Thyroid gland (tissue), 4 donors: ENCODE data around the gene JADE3.

Experiments used
- POLR2A ChIP-seq, 2 donors: fragments of 450-650 bp; IDR thresholded peaks; one replicate each; pipeline ENCODE4 v1.6.1; 2017; ENCODE audit warnings: antibody characterized with exemption in 2 of 2, mild to moderate bottlenecking in 2 of 2, moderate library complexity in 1 of 2
- TF ChIP-seq, protein P1 (sequence below), 6 experiments: fragments of 200-600 bp in 3 of 6; fragments of 450-650 bp in 3 of 6; sonication (generic) in 3 of 6; IDR thresholded peaks; one replicate each; pipeline ENCODE4 v1.5.1; 2016 to 2019; ENCODE audit warnings: antibody characterized with exemption in 6 of 6, mild to moderate bottlenecking in 2 of 6, inconsistent platforms in 1 of 6, moderate library complexity in 1 of 6

DNA sequence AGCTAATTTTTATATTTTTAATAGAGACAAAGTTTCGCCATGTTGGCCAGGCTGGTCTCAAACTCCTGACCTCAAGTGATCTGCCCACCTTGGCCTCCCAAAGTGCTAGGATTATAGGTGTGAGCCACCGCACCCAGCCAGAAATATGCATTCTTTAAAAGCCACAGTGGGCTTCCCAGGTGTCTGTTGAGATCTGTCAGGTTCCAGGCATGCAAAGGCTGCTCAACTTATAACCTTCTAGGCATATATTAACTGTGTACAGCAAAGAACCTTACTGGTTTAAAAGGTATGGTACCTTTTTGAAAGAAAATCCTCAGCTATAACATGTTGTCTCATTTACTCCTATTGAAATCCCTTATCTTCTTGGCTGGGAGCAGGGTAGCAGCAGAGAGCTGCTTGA is 42.5 kb downstream of the JADE3 start:
- TF ChIP-seq, protein P1, sequence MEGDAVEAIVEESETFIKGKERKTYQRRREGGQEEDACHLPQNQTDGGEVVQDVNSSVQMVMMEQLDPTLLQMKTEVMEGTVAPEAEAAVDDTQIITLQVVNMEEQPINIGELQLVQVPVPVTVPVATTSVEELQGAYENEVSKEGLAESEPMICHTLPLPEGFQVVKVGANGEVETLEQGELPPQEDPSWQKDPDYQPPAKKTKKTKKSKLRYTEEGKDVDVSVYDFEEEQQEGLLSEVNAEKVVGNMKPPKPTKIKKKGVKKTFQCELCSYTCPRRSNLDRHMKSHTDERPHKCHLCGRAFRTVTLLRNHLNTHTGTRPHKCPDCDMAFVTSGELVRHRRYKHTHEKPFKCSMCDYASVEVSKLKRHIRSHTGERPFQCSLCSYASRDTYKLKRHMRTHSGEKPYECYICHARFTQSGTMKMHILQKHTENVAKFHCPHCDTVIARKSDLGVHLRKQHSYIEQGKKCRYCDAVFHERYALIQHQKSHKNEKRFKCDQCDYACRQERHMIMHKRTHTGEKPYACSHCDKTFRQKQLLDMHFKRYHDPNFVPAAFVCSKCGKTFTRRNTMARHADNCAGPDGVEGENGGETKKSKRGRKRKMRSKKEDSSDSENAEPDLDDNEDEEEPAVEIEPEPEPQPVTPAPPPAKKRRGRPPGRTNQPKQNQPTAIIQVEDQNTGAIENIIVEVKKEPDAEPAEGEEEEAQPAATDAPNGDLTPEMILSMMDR (IDR thresholded peaks at IDR 0.05) = no peak
- no peak for TF ChIP-seq POLR2A (IDR thresholded peaks at IDR 0.05)
